Activated effector memory CD4-positive, alpha-beta T cell treated with anti-CD3 and anti-CD28 coated beads, Interleukin-2, amount 50 U/mL, for 16 hours (primary cell): ENCODE data around the gene FKBP9.

ENCODE experiments used
- DNase-seq: peaks from one replicate; pipeline ENCODE4 v3.0.0-alpha.2; 2020

FKBP9 gene

GRCh38 chr7:33009734-33010133, 52.5 kb downstream of the FKBP9 start:
- DNase-seq = no peak

DNA sequence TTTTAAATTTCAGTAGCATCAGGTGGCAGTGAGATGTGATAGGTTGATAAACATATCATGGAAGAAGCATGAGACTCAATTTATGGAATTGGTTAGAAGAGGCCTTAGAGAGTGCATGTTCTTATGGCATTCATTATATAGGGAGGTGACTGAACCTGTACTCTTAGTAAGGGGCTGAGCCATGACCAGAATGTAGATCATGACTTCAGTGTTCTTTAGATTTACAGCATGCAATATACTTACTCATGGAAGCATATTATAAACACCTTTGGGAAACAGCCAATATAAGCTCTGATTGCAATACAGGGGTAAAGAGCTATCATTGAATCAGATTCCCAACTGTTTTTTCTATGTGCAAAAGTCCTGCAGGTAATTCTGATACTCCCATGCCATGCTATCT, 55.1 kb downstream of the FKBP9 start:
- DNase-seq = no peak

GRCh38 chr7:33024189-33024757, 67.0 kb downstream of the FKBP9 start:
- no peak for DNase-seq

GRCh38 chr7:33035776-33036175, 78.5 kb downstream of the FKBP9 start:
- no peak for DNase-seq

GRCh38 chr7:33038639-33039038, 81.4 kb downstream of the FKBP9 start:
- DNase-seq = no peak

DNA sequence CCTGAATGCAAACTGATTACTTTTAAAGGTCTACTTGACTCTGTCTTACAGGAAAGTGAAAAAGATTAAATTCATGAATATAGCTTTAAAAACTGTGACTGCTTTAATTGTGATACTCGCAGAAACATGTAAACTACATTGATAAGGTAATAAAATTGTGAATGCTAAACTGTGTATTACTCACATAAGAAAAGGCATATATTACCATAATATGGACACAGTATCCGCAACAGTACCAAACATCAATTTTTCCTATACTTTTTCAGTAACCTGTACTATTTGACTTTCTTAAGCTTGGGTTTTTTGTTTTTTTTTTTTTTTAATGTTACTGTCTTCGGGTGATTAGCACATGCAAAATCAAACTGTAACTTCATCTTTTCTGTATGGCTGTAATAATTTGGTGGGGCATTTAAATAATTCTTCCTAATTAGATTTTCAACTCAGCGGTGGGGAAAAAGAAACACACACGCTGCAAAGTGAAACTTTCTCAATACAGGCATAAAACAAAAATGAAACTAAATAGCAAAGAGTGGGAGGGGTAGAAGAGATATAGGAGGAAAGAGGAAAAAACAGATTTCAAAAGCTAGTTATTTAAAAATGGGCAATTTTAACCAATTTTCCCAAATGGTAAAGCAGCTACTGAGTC, 82.1 kb downstream of the FKBP9 start:
- no peak for DNase-seq

DNA sequence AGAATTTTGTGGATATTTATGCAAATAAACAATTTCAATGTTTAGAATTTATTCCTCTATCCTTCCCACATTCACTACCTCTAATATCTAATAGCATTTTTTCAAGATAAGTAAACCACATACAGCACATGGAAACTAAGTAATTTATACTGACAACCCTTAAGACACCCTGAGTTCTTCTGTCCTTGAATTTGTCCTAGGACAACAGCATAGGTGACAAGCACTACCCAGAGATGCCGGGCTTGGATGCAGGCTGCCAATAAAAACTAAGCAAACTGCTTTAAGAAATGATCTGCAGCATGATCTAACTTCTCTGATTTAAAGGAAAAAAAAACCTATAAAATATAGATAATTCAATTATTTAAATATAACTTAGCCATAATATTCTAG, 82.7 kb downstream of the FKBP9 start:
- no peak for DNase-seq

- DNase-seq = peak; percentile 84
These were observed 83.7 kb downstream of the FKBP9 start for GRCh38 chr7:33040803-33041516.

DNA sequence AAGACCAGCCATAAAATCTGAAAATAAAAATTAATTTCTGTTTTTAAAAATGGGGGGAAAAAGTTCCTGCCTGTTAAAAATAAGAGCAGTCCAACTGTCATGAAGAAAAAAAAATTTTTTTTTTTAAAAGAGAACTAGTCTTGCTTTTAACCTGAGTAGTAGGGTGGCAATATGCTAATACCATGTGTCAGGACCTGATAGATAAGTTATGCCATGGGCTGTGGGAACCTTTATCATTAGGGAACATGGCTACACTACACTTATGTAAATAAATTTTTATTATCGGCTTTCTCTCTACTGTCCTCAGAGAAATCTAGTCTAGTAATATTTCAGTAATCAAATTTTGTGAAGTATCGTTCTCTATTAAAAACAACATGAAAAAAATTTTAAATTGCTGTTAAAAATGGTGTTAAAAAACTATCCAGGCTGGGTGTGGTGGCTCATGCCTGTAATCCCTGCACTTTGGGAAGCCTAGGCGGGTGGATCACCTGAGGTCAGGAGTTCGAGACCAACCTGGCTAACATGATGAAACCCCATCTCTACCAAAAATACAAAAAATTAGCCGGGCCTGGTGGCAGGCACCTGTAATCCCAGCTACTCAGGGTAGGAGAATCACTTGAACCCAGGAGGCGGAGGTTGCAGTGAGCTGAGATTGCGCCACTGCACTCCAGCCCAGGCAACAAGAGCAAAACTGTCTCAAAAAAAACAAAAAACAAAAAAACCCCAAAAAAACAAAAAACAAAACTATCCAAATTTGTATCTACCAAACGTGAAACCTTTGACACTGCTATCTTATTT, 84.6 kb downstream of the FKBP9 start:
- DNase-seq = no peak

- no peak for DNase-seq
These were observed 86.5 kb downstream of the FKBP9 start for GRCh38 chr7:33043501-33044400.

- DNase-seq = no peak
These were observed 87.1 kb downstream of the FKBP9 start for GRCh38 chr7:33044401-33044718.

GRCh38 chr7:33044986-33045385, 87.7 kb downstream of the FKBP9 start:
- no peak for DNase-seq

- DNase-seq = no peak
These were observed 91.0 kb downstream of the FKBP9 start for GRCh38 chr7:33048257-33048656.

- no peak for DNase-seq
These were observed 91.5 kb downstream of the FKBP9 start for GRCh38 chr7:33048704-33049103.

- DNase-seq = no peak
These were observed 93.5 kb downstream of the FKBP9 start for GRCh38 chr7:33050535-33051318.

GRCh38 chr7:33053721-33054120, 96.5 kb downstream of the FKBP9 start:
- DNase-seq = no peak

DNA sequence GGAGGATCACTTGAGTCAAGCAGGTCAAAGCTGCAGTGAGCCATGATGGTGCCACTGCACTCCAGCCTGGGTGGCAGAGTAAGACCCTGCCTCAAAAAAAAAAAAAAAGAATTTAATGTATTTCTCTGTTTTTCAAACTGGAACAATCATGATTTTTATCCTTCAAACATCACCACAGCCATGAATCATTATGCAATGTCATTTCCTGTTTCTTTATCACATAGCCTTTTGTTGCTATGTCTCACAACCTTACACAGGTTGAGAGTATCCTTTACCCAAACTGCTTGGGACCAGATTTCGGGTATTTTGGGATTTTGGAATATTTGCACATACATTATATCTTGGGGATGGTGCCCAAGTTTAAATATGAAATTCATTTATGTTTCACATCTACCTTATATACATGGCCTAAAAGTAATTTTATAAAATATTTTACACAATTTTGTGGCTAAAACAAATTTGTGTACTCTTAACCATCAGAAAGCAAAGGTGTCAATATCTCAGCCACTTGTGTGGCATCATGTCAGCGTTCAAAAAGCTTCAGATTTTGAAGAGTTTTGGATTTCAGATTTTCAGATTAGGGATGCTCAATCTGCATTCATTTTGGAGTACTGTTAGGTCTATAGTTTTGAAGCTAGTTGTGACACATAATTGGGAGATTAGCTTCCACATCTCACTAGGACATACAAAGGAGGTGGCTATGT, 97.2 kb downstream of the FKBP9 start:
- no peak for DNase-seq

DNA sequence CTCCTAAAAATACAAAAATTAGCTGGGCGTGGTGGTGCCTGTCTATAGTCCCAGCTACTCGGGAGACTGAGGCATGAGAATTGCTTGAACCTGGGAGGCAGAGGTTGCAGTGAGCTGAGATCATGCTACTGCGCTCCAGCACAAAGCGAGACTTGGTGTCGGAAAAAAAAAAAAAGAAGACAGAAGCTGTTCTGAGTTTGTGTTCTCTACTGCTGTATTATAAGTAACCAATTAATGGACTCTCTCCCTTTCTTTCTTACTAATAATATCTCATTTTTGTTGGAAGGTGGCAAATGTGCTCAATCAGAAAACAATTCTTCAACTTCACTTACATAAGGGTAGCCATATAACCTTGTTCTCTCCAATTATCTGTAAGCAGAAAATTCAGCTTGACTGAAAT, 97.9 kb downstream of the FKBP9 start:
- DNase-seq = no peak
